ENCODE results near the gene SETD2. TPM values are rescaled to one million over a fixed set of nuclear protein-coding genes. Genes with fewer than 3 reads are reported as not detected.
A peak's percentile ranks its signal among the peaks of the same experiment; 100 is the strongest.
"Not testable (repeated sequence)": the region's sequence is repeated elsewhere in the genome, so short reads cannot be mapped to it uniquely, and the experiment has no call there.

The SETD2 gene, protein sequence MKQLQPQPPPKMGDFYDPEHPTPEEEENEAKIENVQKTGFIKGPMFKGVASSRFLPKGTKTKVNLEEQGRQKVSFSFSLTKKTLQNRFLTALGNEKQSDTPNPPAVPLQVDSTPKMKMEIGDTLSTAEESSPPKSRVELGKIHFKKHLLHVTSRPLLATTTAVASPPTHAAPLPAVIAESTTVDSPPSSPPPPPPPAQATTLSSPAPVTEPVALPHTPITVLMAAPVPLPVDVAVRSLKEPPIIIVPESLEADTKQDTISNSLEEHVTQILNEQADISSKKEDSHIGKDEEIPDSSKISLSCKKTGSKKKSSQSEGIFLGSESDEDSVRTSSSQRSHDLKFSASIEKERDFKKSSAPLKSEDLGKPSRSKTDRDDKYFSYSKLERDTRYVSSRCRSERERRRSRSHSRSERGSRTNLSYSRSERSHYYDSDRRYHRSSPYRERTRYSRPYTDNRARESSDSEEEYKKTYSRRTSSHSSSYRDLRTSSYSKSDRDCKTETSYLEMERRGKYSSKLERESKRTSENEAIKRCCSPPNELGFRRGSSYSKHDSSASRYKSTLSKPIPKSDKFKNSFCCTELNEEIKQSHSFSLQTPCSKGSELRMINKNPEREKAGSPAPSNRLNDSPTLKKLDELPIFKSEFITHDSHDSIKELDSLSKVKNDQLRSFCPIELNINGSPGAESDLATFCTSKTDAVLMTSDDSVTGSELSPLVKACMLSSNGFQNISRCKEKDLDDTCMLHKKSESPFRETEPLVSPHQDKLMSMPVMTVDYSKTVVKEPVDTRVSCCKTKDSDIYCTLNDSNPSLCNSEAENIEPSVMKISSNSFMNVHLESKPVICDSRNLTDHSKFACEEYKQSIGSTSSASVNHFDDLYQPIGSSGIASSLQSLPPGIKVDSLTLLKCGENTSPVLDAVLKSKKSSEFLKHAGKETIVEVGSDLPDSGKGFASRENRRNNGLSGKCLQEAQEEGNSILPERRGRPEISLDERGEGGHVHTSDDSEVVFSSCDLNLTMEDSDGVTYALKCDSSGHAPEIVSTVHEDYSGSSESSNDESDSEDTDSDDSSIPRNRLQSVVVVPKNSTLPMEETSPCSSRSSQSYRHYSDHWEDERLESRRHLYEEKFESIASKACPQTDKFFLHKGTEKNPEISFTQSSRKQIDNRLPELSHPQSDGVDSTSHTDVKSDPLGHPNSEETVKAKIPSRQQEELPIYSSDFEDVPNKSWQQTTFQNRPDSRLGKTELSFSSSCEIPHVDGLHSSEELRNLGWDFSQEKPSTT (N-terminal part only)
- 10 to 100 TPM; 35.7 to 48.5 (median 40.4) TPM for total RNA-seq

DNA sequence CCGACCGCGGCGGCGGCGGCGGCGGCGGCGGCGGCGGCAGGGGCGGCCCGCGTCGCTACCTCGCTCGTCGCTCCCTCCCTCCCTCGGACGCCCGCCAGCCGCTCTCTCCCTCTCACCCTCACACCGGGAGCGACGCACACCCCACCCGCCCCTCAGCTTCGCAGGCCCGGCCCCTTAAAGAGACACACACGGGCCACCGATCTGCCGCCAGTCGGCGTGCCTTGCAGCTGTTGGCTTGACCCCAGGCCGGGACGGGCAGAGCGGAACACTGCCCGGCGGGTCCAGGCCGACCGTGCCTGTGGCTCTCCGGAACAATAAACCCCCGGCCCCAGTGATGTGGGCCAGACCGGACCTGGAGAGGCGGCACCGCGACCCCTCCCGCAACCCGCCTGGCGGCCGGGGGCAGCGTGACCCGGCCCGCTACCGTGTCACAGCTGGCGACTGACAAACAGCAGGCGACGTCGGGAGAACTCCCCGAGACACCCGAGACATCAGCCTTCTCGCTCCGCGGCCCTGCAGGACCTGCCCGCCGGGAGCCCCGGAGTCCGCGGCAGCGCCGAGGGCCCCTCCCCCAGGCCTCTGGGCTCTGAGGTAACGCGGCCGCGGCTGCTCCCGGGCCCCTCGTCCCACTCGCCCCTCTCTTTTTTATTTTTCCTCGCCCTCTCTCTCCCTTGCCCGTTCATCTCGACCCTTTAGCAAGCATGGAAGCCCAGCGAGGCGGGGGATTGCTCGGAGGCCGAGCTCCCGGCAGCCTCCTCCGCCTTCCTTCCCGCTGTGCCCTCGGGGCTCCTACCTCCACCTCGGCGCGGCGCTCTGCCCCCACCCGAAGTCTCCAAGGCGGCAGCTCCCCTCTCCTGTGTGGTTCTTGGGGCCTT is at the start of gene SETD2:
Gene SETD2 (minus strand): TSS at position 107 of the 875 bp plus-strand sequence. CDS start 189 bp downstream, outside the sequence.
- no peaks in the 10 kb centered on the region for H3K36me3 ChIP-seq
- ATAC-seq (peak; percentile 82 to 88), DNase-seq (peak; percentile 95 to 97)
- TF ChIP-seq, protein P1, sequence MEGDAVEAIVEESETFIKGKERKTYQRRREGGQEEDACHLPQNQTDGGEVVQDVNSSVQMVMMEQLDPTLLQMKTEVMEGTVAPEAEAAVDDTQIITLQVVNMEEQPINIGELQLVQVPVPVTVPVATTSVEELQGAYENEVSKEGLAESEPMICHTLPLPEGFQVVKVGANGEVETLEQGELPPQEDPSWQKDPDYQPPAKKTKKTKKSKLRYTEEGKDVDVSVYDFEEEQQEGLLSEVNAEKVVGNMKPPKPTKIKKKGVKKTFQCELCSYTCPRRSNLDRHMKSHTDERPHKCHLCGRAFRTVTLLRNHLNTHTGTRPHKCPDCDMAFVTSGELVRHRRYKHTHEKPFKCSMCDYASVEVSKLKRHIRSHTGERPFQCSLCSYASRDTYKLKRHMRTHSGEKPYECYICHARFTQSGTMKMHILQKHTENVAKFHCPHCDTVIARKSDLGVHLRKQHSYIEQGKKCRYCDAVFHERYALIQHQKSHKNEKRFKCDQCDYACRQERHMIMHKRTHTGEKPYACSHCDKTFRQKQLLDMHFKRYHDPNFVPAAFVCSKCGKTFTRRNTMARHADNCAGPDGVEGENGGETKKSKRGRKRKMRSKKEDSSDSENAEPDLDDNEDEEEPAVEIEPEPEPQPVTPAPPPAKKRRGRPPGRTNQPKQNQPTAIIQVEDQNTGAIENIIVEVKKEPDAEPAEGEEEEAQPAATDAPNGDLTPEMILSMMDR (IDR thresholded peaks at IDR 0.05 in 4 of 5, conservative IDR thresholded peaks at IDR 0.05 in 1 of 5) = peak; percentile 18 to 62 (median 49)
- TF ChIP-seq POLR2A (IDR thresholded peaks at IDR 0.05) = peak; percentile 76 to 87
- intact Hi-C loops (cut with DNase I; ENCODE audit: low total_unique reads) = loop anchor here (1.0 to 10.0 kb wide), 7 partner anchors 118 to 1281 kb away; partner anchors contain the start of genes ATRIP, CCDC12, CCDC51 and KIF9
- H3K27ac ChIP-seq = peak within 1 kb of the TSS; percentile 96 to 99 (median 97)
- peaks cover 51% of the 10 kb centered on the region in 2 donors for H3K4me1 ChIP-seq
- in situ Hi-C loops (cut with MboI; ENCODE audit: low sequenced_read_pairs in 4 of 4) = no loop called here
- no peaks in the 10 kb centered on the region for H3K27me3 ChIP-seq
- H3K9me3 ChIP-seq = no peaks in the 10 kb centered on the region
- H3K4me3 ChIP-seq = peak within 1 kb of the TSS; percentile 83 to 95 (median 88)

DNA sequence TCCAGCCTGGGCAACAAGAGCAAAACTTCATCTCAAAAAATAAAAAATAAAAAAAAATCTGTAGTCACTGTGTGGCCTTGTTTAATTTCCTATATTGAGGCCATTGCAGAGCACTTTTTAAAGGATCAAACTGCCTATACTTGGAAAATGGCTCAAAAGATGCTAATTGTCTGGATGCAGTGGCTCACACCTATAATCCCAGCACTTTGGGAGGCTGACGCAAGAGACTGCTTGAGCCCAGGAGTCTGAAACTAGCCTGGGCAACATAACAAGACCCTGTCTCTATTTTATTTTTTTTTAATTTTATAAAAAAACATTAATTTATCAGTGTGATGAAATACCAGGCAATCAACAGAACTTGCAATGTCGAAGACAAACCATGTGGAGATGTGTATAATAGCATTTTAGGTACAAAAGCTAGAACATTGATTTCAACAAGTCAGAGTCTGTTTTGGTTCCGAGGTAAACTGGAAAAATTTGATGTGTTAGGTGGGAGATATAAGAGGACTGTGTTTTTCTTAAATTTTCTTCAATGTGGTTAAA is 47.0 kb upstream of the SETD2 start:
- intact Hi-C loops (cut with DNase I; ENCODE audit: low total_unique reads) (no loop called here), in situ Hi-C loops (cut with MboI; ENCODE audit: low sequenced_read_pairs in 4 of 4) (no loop called here)
- no peak for TF ChIP-seq POLR2A (IDR thresholded peaks at IDR 0.05)
- TF ChIP-seq, protein P1 (IDR thresholded peaks at IDR 0.05 in 4 of 5, conservative IDR thresholded peaks at IDR 0.05 in 1 of 5) = no peak
- H3K4me3 ChIP-seq = no peak overlapping the region
- no peaks in the 10 kb centered on the region for H3K36me3 ChIP-seq
- no peaks in the 10 kb centered on the region for H3K4me1 ChIP-seq
- H3K27me3 ChIP-seq = no peaks in the 10 kb centered on the region
- DNase-seq (no peak), ATAC-seq (no peak)
- no peaks in the 10 kb centered on the region for H3K9me3 ChIP-seq
- H3K27ac ChIP-seq = no peak overlapping the region

DNA sequence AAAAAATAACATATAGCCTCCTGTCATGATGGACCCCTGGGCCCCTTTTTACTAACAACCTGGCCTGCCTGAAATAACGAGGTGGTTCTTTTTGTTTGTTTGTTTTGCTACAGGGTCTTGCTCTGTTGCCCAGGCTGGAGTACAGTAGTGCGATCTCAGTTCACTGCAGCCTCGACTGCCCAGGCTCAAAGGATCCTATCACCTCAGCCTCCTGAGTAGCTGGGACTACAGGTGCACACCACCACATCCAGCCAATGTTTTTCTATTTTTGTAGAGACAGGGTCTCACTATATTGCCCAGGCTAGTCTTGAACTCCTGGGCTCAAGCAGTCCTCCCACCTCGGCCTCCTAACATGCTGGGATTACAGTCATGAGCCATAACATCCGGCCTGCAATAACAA is 42.1 kb upstream of the SETD2 start:
- H3K27ac ChIP-seq; ATAC-seq; intact Hi-C loops (cut with DNase I; ENCODE audit: low total_unique reads); H3K4me3 ChIP-seq; H3K36me3 ChIP-seq; H3K27me3 ChIP-seq; H3K9me3 ChIP-seq; DNase-seq; H3K4me1 ChIP-seq; in situ Hi-C loops (cut with MboI; ENCODE audit: low sequenced_read_pairs in 4 of 4): not testable (repeated sequence)

DNA sequence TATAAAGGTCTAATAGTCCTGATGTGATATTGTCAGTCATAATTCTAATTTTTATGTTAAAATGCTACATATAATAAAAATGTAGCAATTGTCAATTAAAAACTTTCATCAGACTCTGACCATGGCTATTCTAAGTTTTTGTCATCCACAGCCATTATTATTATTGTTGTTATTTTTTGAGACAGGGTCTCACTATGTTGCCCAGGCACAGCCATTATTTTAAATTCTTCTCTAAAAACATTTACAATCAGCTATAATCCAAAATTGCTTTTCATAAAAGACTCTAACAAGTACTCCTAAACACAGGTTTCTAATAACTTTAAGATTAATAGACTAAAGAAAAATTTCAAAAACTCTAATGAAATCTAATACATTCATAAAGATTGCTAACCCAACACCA is 41.0 kb upstream of the SETD2 start:
- no peaks in the 10 kb centered on the region for H3K36me3 ChIP-seq
- in situ Hi-C loops (cut with MboI; ENCODE audit: low sequenced_read_pairs in 4 of 4) = no loop called here
- intact Hi-C loops (cut with DNase I; ENCODE audit: low total_unique reads) = no loop called here

More for the DNA sequence above, 41.0 kb upstream of the SETD2 start:
- no peaks in the 10 kb centered on the region for H3K4me1 ChIP-seq
- no peak overlapping the region for H3K4me3 ChIP-seq
- TF ChIP-seq, protein P1 (IDR thresholded peaks at IDR 0.05 in 4 of 5, conservative IDR thresholded peaks at IDR 0.05 in 1 of 5) = no peak
- TF ChIP-seq POLR2A (IDR thresholded peaks at IDR 0.05) = no peak
- H3K27ac ChIP-seq = no peak overlapping the region
- H3K9me3 ChIP-seq = no peaks in the 10 kb centered on the region
- DNase-seq (no peak), ATAC-seq (no peak)
- H3K27me3 ChIP-seq = no peaks in the 10 kb centered on the region

Data from gastrocnemius medialis (tissue), 4 donors.